ENCODE measurements around the gene GRK5.

DNA sequence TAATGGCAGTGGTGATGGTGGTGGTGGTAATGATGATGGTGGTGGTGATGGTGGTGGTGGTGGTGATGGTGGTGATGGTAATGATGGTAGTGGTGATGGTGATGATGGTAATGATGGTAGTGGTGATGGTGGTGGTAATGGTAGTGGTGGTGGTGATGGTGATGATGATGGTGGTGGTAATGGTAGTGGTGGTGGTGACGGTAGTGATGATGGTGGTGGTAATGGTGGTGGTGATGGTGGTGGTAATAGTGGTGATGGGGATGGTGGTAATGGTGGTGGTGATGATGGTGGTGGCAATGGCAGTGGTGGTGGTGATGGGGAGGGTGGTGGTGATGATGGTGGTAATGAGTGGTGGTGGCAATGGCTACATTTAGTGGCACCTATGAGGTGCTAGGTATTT lies 105.7 kb downstream of the GRK5 start:
- TF ChIP-seq POLR2A (IDR thresholded peaks at IDR 0.05), result no peak
- no peak for TF ChIP-seq CTCF (IDR thresholded peaks at IDR 0.05)

All from right lobe of liver (tissue), 4 donors.